Type B pancreatic cell (in vitro differentiated cells): ENCODE results near the gene DRD2. TPM values are rescaled to one million over a fixed set of nuclear protein-coding genes. Genes with fewer than 3 reads are reported as not detected.

Experiments
- DNase-seq: peaks from one replicate; pipeline ENCODE4 v3.0.0; 2021; ENCODE audit warnings: mixed read lengths; ENCODE audit not compliant: unreplicated experiment; ENCODE audit errors: extremely low spot score
- H3K27ac Mint-ChIP-seq: 2 replicates; pipeline ENCODE4 v1.8.0; 2021; ENCODE audit warnings: mild to moderate bottlenecking, mixed read lengths
- H3K27me3 Mint-ChIP-seq: 2 replicates; pipeline ENCODE4 v1.8.0; 2021; ENCODE audit warnings: mixed read lengths
- H3K36me3 Mint-ChIP-seq: 2 replicates; pipeline ENCODE4 v1.8.0; 2021; ENCODE audit warnings: mixed read lengths
- H3K4me1 Mint-ChIP-seq: one replicate; pipeline ENCODE4 v1.8.0; 2021; ENCODE audit warnings: mixed read lengths; ENCODE audit not compliant: unreplicated experiment
- H3K4me3 Mint-ChIP-seq: 2 replicates; pipeline ENCODE4 v1.8.0; 2021; ENCODE audit warnings: mild to moderate bottlenecking, mixed read lengths
- H3K9me3 Mint-ChIP-seq: 2 replicates; pipeline ENCODE4 v1.8.0; 2021; ENCODE audit warnings: mixed read lengths
- total RNA-seq: library from RNA; stranded (reverse); gene quantifications from 2 replicates; pipeline ENCODE4 v1.2.1, GENCODE V29; 2021; ENCODE audit warnings: low replicate concordance
- TF ChIP-seq, protein P1 (sequence below): fragments of 200-600 bp; sonication (generic); conservative IDR thresholded peaks from 2 replicates; pipeline ENCODE4 v1.5.0; 2021; ENCODE audit warnings: antibody characterized with exemption, mild to moderate bottlenecking

The DRD2 gene
- total RNA-seq, 1 donor from 2014 or later, result 3.7 TPM

DNA sequence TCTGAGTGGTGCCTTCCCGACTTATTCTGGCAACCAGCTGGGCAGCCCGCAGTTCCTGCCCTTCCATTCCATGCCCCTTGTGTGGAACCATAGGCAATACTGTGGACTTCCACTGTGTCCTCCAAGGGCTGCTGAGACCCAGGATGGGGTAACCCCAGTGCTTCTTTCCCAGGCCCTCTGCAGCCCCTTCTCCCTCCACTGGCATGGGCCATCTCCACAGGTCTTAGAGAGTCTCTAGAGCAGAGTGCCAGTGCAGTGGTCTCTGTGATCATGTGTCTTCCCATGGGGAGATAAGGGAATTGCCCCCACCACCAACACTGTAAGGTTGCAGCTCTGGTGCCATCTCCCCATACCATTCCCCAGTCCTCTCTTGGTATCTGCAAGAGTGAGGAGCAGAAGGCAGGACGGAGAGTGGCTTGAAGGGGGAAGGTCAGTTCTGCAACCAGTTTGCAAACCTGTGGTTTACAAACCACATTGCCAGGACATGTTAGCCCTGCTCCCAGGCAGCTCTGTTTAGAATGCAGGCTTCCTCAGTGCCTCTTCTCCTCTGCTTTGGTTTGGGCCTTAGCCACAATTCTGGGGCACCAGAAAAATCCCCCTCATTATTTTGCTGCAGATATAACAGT is 20.9 kb upstream of the DRD2 start:
- Mint-ChIP-seq H3K9me3 (no peaks in the 10 kb centered on the region), H3K27me3 (peaks cover 35% of the 10 kb centered on the region), H3K36me3 (no peaks in the 10 kb centered on the region), H3K4me1 (peaks cover 9% of the 10 kb centered on the region), H3K4me3 (no peak overlapping the region), H3K27ac (no peak overlapping the region)
- no peak for DNase-seq
- TF ChIP-seq, protein P1, sequence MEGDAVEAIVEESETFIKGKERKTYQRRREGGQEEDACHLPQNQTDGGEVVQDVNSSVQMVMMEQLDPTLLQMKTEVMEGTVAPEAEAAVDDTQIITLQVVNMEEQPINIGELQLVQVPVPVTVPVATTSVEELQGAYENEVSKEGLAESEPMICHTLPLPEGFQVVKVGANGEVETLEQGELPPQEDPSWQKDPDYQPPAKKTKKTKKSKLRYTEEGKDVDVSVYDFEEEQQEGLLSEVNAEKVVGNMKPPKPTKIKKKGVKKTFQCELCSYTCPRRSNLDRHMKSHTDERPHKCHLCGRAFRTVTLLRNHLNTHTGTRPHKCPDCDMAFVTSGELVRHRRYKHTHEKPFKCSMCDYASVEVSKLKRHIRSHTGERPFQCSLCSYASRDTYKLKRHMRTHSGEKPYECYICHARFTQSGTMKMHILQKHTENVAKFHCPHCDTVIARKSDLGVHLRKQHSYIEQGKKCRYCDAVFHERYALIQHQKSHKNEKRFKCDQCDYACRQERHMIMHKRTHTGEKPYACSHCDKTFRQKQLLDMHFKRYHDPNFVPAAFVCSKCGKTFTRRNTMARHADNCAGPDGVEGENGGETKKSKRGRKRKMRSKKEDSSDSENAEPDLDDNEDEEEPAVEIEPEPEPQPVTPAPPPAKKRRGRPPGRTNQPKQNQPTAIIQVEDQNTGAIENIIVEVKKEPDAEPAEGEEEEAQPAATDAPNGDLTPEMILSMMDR, result no peak

DNA sequence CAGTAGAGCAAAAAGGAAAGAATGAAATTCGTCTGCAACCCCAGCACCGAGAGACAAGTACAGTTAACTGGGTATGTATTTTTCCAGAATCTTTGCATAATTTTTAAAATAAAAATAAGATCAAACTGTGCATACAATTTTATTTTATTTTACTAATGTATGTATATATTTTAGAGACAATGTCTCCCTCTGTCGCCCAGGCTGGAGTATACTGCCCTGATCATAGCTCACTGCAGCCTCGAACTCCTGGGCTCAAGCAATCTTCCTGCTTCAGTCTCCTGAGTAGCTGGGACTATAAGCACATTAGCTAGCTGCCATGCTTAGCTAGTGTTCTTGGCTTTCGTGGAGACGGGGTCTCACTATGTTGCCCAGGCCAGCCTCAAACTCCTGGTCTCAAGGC is 18.8 kb upstream of the DRD2 start:
- Mint-ChIP-seq H3K4me1 (peaks cover 9% of the 10 kb centered on the region), H3K36me3 (no peaks in the 10 kb centered on the region), H3K27ac (no peak overlapping the region), H3K27me3 (peaks cover 31% of the 10 kb centered on the region), H3K4me3 (no peak overlapping the region), H3K9me3 (no peaks in the 10 kb centered on the region)
- TF ChIP-seq, protein P1, result no peak
- DNase-seq, result no peak

DNA sequence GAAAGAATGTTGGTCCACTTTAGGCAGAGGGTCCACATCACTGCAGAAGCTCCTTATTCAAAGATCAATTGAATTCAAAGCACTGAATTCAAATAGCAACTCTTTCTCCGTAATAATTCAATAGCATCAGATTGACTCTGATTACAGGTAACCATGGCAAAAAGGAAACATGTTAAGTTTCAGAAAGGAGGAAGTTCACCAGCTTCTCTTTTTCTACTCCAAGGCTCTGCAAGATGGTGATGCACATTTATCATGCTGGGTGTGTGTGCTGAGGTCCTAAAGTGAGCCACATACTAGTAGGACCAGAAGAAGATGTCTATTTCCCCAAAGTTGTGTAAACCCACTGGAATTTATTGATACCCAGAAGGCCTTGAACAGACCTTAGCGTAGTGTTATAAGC is 18.0 kb upstream of the DRD2 start:
- Mint-ChIP-seq H3K36me3 (no peaks in the 10 kb centered on the region), H3K27me3 (peaks cover 31% of the 10 kb centered on the region), H3K4me3 (no peak overlapping the region), H3K27ac (no peak overlapping the region), H3K9me3 (no peaks in the 10 kb centered on the region), H3K4me1 (peaks cover 9% of the 10 kb centered on the region)
- no peak for DNase-seq
- TF ChIP-seq, protein P1, result no peak

DNA sequence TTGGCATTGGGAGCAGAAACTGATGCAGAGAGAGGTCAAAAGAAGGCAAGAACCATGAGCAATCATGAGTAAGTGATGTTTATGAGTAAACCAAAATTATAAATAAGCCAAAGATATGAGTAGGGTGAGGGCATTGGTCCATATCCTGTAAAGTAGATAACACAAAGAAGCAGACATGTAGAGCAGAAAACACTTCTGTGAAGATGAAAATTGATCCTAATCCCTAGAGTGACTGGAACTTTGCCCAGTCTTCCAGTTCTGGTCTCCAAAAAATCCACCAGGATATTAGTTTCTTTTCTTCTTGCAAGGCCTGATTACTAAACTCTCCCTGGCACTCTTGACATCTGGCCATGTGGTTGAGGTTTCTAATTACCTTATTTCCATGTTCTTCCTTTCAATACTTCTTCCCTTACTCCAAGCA is 13.7 kb upstream of the DRD2 start:
- no peak overlapping the region for H3K4me3 Mint-ChIP-seq
- TF ChIP-seq, protein P1, result no peak
- H3K27me3 Mint-ChIP-seq, result peaks cover 14% of the 10 kb centered on the region
- no peaks in the 10 kb centered on the region for H3K4me1 Mint-ChIP-seq
- no peaks in the 10 kb centered on the region for H3K9me3 Mint-ChIP-seq
- H3K27ac Mint-ChIP-seq, result no peak overlapping the region
- no peaks in the 10 kb centered on the region for H3K36me3 Mint-ChIP-seq
- DNase-seq, result no peak

DNA sequence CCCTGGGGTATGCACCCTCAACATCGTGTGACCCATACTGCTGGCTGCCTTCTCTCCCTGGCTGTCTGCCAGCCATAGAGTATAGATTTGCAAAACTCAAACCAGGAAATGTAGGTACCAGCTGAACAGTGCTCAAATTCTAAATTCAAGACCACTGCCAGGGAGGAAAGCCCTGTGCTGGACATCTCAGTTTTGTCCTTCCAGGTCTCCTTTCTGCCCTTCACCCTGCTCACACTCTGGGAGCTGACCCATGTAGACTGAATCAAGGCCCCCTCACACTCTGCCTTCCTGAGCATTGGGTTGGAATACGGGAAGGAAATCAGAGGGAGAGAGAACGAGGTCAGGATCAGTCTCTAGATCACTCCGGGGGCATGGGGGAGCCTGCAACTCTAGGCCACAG is 12.4 kb upstream of the DRD2 start:
- Mint-ChIP-seq H3K9me3 (no peaks in the 10 kb centered on the region), H3K36me3 (no peaks in the 10 kb centered on the region), H3K27ac (no peak overlapping the region), H3K4me1 (no peaks in the 10 kb centered on the region), H3K27me3 (peaks cover 20% of the 10 kb centered on the region), H3K4me3 (no peak overlapping the region)
- TF ChIP-seq, protein P1, result no peak
- no peak for DNase-seq

DNA sequence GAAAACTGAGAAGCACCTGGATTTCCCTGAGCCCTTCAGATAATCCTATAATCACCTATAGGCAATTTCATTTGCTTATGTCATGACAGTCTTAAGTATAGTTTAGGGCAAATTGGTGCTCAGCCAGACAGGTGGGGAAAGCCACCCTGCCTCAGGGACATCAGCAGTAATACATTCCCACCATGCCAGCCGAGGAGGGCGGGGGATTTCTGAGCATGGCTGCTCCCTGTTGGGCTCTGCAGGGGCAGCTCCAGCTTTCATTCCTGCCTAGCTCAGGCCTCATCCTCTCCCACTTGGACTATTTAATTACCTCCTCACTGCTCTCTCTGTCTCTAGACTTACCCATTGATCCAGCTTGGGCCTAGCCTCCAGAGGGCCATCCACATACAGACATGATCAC is 9.0 kb upstream of the DRD2 start:
- no peaks in the 10 kb centered on the region for H3K36me3 Mint-ChIP-seq
- TF ChIP-seq, protein P1, result no peak
- no peak for DNase-seq
- H3K4me1 Mint-ChIP-seq, result no peaks in the 10 kb centered on the region
- H3K4me3 Mint-ChIP-seq, result no peak overlapping the region
- no peak overlapping the region for H3K27ac Mint-ChIP-seq
- H3K27me3 Mint-ChIP-seq, result peaks cover 49% of the 10 kb centered on the region
- no peaks in the 10 kb centered on the region for H3K9me3 Mint-ChIP-seq
